ENCODE results near the gene CDH16. TPM values are rescaled to one million over a fixed set of nuclear protein-coding genes. Genes with fewer than 3 reads are reported as not detected.

Gene CDH16
- total RNA-seq, 4 donors from 2014 or later = 0.20 to 2.4 (median 1.8) TPM; not detected in 1

- Histone ChIP-seq H3K4me3 (no peak overlapping the region), H3K4me1 (peaks cover 41 to 88% (median 60%) of the 10 kb centered on the region in 4 donors), H3K27me3 (no peaks in the 10 kb centered on the region), H3K36me3 (no peaks in the 10 kb centered on the region), H3K27ac (peak overlapping the region; percentile 75 to 83 (median 82)), H3K9me3 (no peaks in the 10 kb centered on the region)
- TF ChIP-seq POLR2AphosphoS5 (IDR thresholded peaks at IDR 0.05) = peak in 1 of 3 donors; percentile 20
- TF ChIP-seq POLR2A (IDR thresholded peaks at IDR 0.05) = no peak
- peak; percentile 57 for DNase-seq
- WGBS, 2 donors (ENCODE audit: low coverage in 1 of 2) = 42% methylated on average over 7 of the region's 7 CpGs; no CpG with 5 or more reads in 1 of the 2 donors
- in situ Hi-C loops (cut with MboI; ENCODE audit: low pct_ligation_motif_present in 1 of 4, low pct_unique_long_range_greater_than_20kb in 1 of 4, low sequenced_read_pairs in 3 of 4) = no loop called here
- intact Hi-C loops (cut with DNase I; ENCODE audit: low total_unique reads) = no loop called here
These were observed 17.8 kb downstream of the CDH16 start for GRCh38 chr16:66900721-66901441.

GRCh38 chr16:66899945-66900710 is 18.6 kb downstream of the CDH16 start:
- H3K27me3 ChIP-seq = no peaks in the 10 kb centered on the region
- TF ChIP-seq EP300 (IDR thresholded peaks at IDR 0.05; ENCODE audit: low read depth) = peak; percentile 61
- peak; percentile 36 for TF ChIP-seq POLR2A (IDR thresholded peaks at IDR 0.05)
- TF ChIP-seq CTCF (IDR thresholded peaks at IDR 0.05) = no peak
- TF ChIP-seq POLR2AphosphoS5 (IDR thresholded peaks at IDR 0.05) = peak; percentile 16 to 60 (median 58)
- H3K4me1 ChIP-seq = peaks cover 34 to 88% (median 58%) of the 10 kb centered on the region in 4 donors
- intact Hi-C loops (cut with DNase I; ENCODE audit: low total_unique reads) = no loop called here
- H3K36me3 ChIP-seq = no peaks in the 10 kb centered on the region
- no peaks in the 10 kb centered on the region for H3K9me3 ChIP-seq
- H3K27ac ChIP-seq = peak overlapping the region; percentile 75 to 83 (median 82)
- in situ Hi-C loops (cut with MboI; ENCODE audit: low pct_ligation_motif_present in 1 of 4, low pct_unique_long_range_greater_than_20kb in 1 of 4, low sequenced_read_pairs in 3 of 4) = no loop called here
- H3K4me3 ChIP-seq = no peak overlapping the region
- peak; percentile 86 for DNase-seq
- 0 to 40% methylated on average over 2 to 9 of the region's 9 CpGs for WGBS, 2 donors (ENCODE audit: low coverage in 1 of 2)

GRCh38 chr16:66899310-66899944 is 19.3 kb downstream of the CDH16 start:
- WGBS, 2 donors (ENCODE audit: low coverage in 1 of 2) = 67 to 81% methylated on average over 2 to 6 of the region's 6 CpGs
- in situ Hi-C loops (cut with MboI; ENCODE audit: low pct_ligation_motif_present in 1 of 4, low pct_unique_long_range_greater_than_20kb in 1 of 4, low sequenced_read_pairs in 3 of 4) = no loop called here
- no peak for DNase-seq

GRCh38 chr16:66898933-66899309 is 19.8 kb downstream of the CDH16 start:
- Histone ChIP-seq H3K4me3 (no peak overlapping the region), H3K4me1 (peaks cover 30 to 77% (median 53%) of the 10 kb centered on the region in 4 donors), H3K27ac (peak overlapping the region; percentile 75 to 83 (median 82)), H3K9me3 (no peaks in the 10 kb centered on the region), H3K27me3 (no peaks in the 10 kb centered on the region), H3K36me3 (no peaks in the 10 kb centered on the region)
- WGBS, 2 donors (ENCODE audit: low coverage in 1 of 2) = 75 to 77% methylated on average over 2 of the region's 2 CpGs
- TF ChIP-seq CTCF (IDR thresholded peaks at IDR 0.05) = no peak
- in situ Hi-C loops (cut with MboI; ENCODE audit: low pct_ligation_motif_present in 1 of 4, low pct_unique_long_range_greater_than_20kb in 1 of 4, low sequenced_read_pairs in 3 of 4) = no loop called here
- DNase-seq = no peak
- intact Hi-C loops (cut with DNase I; ENCODE audit: low total_unique reads) = no loop called here

More at GRCh38 chr16:66899310-66899944, 19.3 kb downstream of the CDH16 start:
- no peaks in the 10 kb centered on the region for H3K9me3 ChIP-seq
- H3K27me3 ChIP-seq = no peaks in the 10 kb centered on the region
- H3K4me3 ChIP-seq = no peak overlapping the region
- H3K4me1 ChIP-seq = peaks cover 30 to 81% (median 55%) of the 10 kb centered on the region in 4 donors
- TF ChIP-seq EP300 (IDR thresholded peaks at IDR 0.05; ENCODE audit: low read depth) (no peak), CTCF (IDR thresholded peaks at IDR 0.05) (no peak)
- intact Hi-C loops (cut with DNase I; ENCODE audit: low total_unique reads) = no loop called here
- H3K27ac ChIP-seq = peak overlapping the region; percentile 75 to 83 (median 82)
- H3K36me3 ChIP-seq = no peaks in the 10 kb centered on the region
